ENCODE results near the gene TREH. TPM values are rescaled to one million over a fixed set of nuclear protein-coding genes. Genes with fewer than 3 reads are reported as not detected.

The TREH gene
- total and polyA plus RNA-seq, 2 of the 8 experiments (the other 6 are each of a cell fraction or from before 2014, with no cell fraction given): 0.03 TPM; not detected in 1

GRCh38 chr11:118657238-118657637 is 22.2 kb downstream of the TREH start:
- Histone ChIP-seq H3K4me3 (ENCODE audit: extremely low read depth in 1 of 4, insufficient read depth in 2 of 4, low read depth in 3 of 4, low read length in 4 of 4) (no peak overlapping the region), H3K18ac (ENCODE audit: extremely low read depth, low read length) (no peak overlapping the region), H3K9me3 (ENCODE audit: insufficient read depth in 2 of 2, low read depth in 1 of 2, low read length in 1 of 2) (no peaks in the 10 kb centered on the region), H3K36me3 (ENCODE audit: control insufficient read depth in 2 of 4, insufficient read depth in 4 of 4, low read length in 3 of 4) (peaks cover 0 to 22% (median 13%) of the 10 kb centered on the region in 4 experiments; a peak in 5 of 8 replicates), H3K27me3 (replicated peaks in 1 of 4; ENCODE audit: control insufficient read depth in 3 of 4, extremely low read depth in 1 of 4, insufficient read depth in 3 of 4, low read length in 3 of 4) (no peaks in the 10 kb centered on the region), H3K23ac (ENCODE audit: insufficient read length) (no peak overlapping the region), H2AFZ (ENCODE audit: low read length) (no peak overlapping the region), H2BK15ac (ENCODE audit: low read length) (no peak overlapping the region), H3K4me1 (replicated peaks in 1 of 4; ENCODE audit: control insufficient read depth in 3 of 4, insufficient read depth in 4 of 4, low read length in 3 of 4) (peaks cover 0 to 27% (median 22%) of the 10 kb centered on the region in 4 experiments; a peak in 6 of 7 replicates), H4K91ac (replicated peaks; ENCODE audit: insufficient read length, low read length) (no peak overlapping the region), H3K56ac (replicated peaks; ENCODE audit: insufficient read length, low read depth, low read length) (no peak overlapping the region), H4K20me1 (replicated peaks in 1 of 2; ENCODE audit: control insufficient read depth in 1 of 2, insufficient read depth in 2 of 2, low read length in 2 of 2) (peaks cover 2 to 6% of the 10 kb centered on the region in 2 experiments), H3K4me2 (ENCODE audit: insufficient read depth in 1 of 2, low read depth in 2 of 2, low read length in 2 of 2) (no peak overlapping the region), H4K5ac (ENCODE audit: insufficient read length, low read depth, low read length) (no peak overlapping the region), H3K79me2 (ENCODE audit: control insufficient read depth in 1 of 2, insufficient read depth in 2 of 2, low read length in 2 of 2) (no peaks in the 10 kb centered on the region), H2BK20ac (ENCODE audit: low read length) (no peak overlapping the region), H2BK120ac (replicated peaks; ENCODE audit: low read depth, low read length) (no peak overlapping the region), H3K14ac (ENCODE audit: insufficient read length) (no peak overlapping the region), H2BK12ac (ENCODE audit: low read depth, low read length) (no peak overlapping the region), H3K4ac (replicated peaks; ENCODE audit: insufficient read length, low read depth, low read length) (no peak overlapping the region), H3K79me1 (ENCODE audit: low read depth, low read length) (no peaks in the 10 kb centered on the region), H3K27ac (ENCODE audit: low read depth, low read length) (no peak overlapping the region), H2BK5ac (ENCODE audit: low read depth, low read length) (no peak overlapping the region), H3K23me2 (ENCODE audit: low read depth, low read length) (no peaks in the 10 kb centered on the region), H4K8ac (ENCODE audit: extremely low read depth, insufficient read depth, low read length) (no peak overlapping the region), H3K9ac (replicated peaks in 1 of 4; ENCODE audit: extremely low read depth in 1 of 4, low read depth in 3 of 4, low read length in 3 of 4) (no peak overlapping the region), H2AK5ac (ENCODE audit: low read depth, low read length) (no peak overlapping the region)
- ChIA-PET CTCF (ENCODE audit: partially characterized antibody) (interaction anchor here (0.6 to 8.5 kb wide), 10 partner anchors 12 to 1662 kb away, joined by 3 to 89 read pairs (median 37); partner anchors contain the start of gene PHLDB1), POLR2A (ENCODE audit: partially characterized antibody) (interaction anchor here (0.7 to 16.1 kb wide), 5 partner anchors 8 to 135 kb away, joined by 3 to 271 read pairs (median 4); no protein-coding TSS in a partner anchor)
- 91% methylated on average over 2 of the region's 2 CpGs; no CpG with 5 or more reads in 1 of the 2 experiments for WGBS, 2 experiments (ENCODE audit: extremely low coverage in 1 of 2, insufficient coverage in 1 of 2, insufficient read length in 1 of 2, insufficient replicate concordance in 2 of 2, low coverage in 1 of 2, low lambda C conversion rate in 2 of 2, missing lambda C conversion rate in 1 of 2)
- FAIRE-seq (no peak), DNase-seq (ENCODE audit: low read depth in 1 of 2, low spot score in 2 of 2) (no peak)
- no peak for TF ChIP-seq CHD1 (IDR thresholded peaks at IDR 0.05; ENCODE audit: low read depth, low read length)
- no peak for TF ChIP-seq TBP (IDR thresholded peaks at IDR 0.05; ENCODE audit: low read depth, low read length)
- no peak for TF ChIP-seq TEAD4 (IDR thresholded peaks at IDR 0.05; ENCODE audit: low read depth, low read length)
- no peak for TF ChIP-seq ZNF274 (IDR thresholded peaks at IDR 0.05; ENCODE audit: borderline replicate concordance, extremely low read depth, low read length)
- TF ChIP-seq CREB1 (IDR thresholded peaks at IDR 0.05): no peak
- TF ChIP-seq POLR2A (IDR thresholded peaks at IDR 0.05; ENCODE audit: control extremely low read depth in 1 of 2, low read depth in 2 of 2, low read length in 2 of 2): no peak
- TF ChIP-seq MAX (IDR thresholded peaks at IDR 0.05): no peak
- TF ChIP-seq E2F6 (IDR thresholded peaks at IDR 0.05): no peak
- no peak for TF ChIP-seq KDM4A (IDR thresholded peaks at IDR 0.05; ENCODE audit: low read depth, low read length, severe bottlenecking)
- TF ChIP-seq PHF8 (conservative IDR thresholded peaks at IDR 0.05; ENCODE audit: low read depth, low read length): no peak
- TF ChIP-seq NRF1 (IDR thresholded peaks at IDR 0.05; ENCODE audit: low read depth, low read length): no peak
- TF ChIP-seq BRCA1 (IDR thresholded peaks at IDR 0.05; ENCODE audit: low read depth, low read length): no peak
